Superior temporal gyrus (tissue), 1 donor: ENCODE measurements around the gene PLK2.

Source experiments
- DNase-seq: peaks from one replicate; pipeline ENCODE4 v3.0.0-alpha.2; 2016; ENCODE audit errors: extremely low spot score

Gene PLK2

DNA sequence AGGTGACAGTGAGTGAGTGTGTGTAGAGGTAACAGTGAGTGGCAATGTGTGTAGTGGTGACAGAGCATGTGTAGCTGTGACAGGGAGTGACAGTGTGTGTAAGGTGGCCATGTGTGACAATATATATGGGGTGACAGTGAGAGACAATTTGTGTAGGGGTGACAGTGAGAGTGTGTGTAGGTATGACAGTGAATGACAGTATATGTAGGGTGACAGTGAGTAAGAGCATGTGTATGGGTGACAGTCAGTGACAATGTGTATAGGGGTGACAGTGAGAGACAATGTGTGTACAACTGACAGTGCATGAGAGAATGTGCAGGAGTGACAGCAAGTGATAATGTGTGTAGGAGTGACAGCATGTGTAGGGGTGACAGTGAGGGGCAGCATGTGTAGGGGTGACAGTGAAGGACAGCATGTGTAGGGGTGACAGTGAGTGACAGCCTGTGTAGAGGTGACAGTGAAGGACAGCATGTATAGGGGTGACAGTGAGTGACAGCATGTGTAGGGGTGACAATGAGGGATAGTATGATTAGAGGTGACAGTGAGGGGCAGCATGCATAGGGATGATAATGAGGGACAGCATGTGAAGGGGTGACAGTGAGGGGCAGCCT is 21.3 kb upstream of the PLK2 start:
- DNase-seq, result no peak

DNA sequence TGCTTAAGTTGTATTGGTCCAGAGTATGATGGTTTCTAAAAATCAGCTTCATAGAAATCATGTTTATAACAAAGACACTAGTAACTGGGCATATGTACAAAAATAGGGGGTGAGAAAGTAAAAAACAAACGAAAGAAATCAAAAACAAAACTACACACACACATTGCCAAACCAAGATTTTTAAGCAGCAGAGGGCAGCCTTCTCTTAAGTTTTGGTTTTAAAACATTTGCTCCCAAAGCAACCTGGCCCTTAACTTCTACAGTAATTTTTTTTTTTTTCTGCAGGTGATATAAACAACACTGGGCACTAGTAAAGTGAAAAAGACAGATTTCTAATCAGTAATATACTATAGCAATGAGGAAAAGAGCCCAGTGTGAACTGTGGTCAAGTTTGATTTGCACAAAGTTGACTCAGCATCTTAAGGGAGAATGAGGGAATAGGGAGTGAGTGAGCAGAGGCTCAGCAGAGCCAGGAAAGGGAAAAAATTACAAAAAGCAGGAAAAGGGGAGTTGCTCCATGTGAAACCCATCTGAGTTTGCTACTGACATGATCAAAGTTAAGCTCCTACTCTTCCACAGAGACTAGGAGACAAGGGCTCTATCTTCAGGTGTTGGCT is 18.0 kb upstream of the PLK2 start:
- no peak for DNase-seq

DNA sequence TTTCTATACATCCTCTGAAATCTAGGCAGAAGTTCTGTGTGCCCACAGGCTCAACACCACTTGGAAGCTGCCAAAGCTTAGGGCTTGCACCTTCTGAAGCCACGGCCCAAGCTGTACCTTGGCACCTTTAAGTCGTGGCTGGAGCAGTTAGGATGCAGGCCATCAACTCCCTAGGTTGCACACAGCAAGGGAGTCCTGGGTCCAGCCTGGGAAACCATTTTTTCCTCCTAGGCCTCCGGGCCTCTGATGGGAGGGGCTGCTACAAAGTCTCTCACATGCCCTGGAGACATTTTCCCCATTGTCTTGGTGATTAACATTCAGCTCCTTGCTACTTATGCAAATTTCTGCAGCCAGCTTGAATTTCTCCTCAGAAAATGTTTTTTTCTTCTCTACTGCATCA is 15.5 kb upstream of the PLK2 start:
- DNase-seq, result no peak

DNA sequence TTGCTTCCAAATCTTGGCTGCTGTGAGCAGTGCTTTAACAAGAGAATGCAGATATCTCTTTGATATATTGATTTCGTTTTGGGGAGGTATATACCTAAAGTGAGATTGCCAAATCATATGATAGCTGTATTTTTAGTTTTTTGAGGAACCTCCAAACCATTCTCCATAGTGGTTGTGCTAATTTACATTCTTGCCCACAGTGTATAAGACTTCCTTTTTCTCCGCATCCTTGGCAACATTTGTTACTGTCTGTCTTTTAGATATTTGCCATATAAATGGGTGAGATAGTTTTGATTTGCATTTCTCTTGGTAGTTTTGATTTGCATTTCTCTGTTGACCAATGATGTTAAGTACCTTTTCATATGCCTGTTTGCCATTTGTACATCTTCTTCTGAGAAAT is 10.0 kb upstream of the PLK2 start:
- DNase-seq, result no peak

DNA sequence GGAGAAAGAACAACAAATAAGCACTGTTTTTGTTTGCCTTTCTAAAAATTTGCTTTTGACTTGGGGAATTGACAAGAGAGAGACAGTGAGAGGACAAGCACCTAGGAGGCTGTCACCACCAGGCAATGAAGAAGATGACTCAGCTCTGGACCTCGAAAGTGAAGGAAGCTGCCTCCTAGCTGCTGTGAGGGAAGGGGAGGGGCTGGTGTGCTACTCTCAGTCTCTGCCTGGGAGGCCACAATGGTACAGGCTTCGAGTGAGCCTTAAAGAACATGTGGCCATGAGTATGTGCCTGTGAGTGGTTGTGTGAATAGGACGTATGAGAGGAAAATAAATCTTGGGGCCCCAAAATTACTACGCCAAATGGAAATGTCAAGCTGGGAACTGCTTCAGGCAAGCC is 7.1 kb upstream of the PLK2 start:
- no peak for DNase-seq

DNA sequence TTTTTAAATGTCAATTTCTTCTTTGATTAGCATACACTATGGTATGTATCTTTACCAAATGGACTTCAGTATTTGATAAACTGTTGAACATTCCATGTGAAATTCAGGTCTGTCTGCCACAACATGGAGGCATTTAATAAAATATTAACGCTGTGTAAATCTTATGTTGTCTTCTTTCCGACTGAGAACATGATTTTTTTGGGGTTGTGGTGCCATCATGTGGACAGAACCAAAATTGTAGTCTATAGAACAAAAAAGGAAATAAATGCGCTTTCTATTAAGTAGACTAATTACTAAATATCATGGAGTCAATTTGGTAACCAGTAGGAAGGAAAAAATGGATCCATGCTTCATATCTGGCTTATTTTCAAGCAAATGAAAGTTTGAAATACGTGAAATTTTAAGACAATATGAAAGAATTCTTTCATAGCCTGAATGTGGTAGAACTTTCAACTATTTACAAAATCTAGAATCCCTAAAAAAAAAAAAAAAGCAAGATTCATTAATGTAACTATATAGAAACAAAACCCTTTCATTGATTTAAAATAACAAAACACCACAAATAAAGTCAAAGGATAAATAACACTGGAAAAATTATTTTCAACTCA is 2.8 kb upstream of the PLK2 start:
- peak; percentile 84 for DNase-seq

DNA sequence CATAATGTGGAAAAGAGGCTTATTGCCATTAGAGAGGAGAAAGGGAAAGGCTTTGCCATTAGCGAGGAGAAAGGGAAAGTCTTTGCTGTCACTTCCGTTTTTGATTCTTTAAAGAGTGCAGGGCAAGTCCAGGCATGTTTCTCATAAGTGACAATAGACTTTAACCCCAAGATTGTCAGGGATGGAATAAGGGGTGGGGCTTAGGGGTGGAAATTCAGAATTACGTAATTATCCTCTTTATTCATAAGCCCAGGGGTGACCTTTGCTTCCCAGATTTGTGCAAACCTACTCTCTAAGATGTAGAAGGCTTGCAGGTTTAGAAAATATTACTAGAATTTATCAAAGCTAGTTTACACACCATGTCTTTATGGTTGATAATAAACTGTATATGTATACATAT is 2.3 kb upstream of the PLK2 start:
- DNase-seq, result peak; percentile 21

DNA sequence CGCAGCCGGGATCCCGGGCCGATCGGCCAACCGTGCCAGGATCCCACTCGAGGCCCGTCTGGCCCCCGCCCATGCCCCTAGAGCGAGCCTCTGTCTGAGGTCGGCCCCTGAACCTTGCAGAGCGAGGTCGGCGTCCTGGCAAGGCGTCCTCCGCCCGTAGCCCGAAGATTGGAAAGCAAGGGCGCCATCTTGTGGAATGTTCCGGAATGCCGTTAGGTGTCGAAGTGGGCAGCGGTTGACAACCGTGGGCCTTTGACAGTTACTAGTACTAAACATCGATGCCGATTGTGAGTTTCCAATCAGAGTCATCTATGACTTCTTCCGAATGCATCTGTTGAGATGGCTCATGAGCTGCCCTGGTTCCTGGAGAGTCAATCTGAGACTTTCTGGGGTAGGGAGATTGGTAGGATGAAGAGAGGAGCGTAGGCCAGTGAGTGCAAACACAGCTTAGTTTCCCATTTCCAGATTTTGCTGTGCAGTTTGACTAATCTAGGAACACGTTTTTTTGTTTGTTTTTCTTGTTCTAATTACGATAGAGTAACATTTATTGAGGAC is 923 bp upstream of the PLK2 start:
- peak; percentile 97 for DNase-seq

DNA sequence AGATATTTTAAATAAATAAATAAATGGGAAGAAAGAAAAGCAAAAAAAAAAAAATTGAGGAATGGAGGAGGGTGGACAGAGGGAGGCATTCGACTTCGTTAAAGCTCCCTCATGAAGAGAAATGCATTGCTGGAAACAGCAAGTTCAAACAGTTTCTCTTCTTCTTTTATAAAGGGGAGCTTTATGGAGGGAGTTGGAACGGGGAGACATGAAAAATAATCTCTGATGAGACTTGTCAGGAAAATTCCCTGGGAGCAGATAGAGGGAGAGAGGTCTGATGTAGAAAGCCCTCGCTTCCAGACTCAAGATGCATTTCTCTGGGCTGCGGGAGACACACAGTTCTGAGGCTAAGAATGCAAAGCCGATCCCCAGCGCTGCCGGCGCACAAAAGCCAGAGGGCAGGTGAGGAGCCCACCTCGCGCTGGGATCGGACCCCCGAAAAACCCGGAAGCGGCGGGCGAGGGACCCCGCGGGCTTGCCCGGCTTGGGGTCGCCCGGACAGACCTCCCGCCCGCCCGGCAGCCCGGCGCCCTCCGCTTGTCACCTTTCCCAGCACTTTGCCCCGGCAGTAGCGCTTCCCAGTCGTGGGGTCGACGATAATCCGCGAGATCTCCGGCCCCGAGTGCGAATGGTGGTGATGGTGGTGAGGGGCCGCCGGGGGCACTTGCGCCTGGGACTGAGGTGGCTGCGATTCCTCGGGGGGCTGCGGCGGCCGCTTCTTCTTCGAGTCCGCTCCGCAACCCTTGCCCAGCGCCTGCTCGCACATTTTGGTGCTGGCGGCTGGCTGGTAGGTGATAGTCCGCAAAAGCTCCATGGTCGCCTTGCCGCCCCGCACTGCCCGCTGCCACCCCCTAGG is 512 bp downstream of the PLK2 start:
- peak; percentile 61 for DNase-seq

DNA sequence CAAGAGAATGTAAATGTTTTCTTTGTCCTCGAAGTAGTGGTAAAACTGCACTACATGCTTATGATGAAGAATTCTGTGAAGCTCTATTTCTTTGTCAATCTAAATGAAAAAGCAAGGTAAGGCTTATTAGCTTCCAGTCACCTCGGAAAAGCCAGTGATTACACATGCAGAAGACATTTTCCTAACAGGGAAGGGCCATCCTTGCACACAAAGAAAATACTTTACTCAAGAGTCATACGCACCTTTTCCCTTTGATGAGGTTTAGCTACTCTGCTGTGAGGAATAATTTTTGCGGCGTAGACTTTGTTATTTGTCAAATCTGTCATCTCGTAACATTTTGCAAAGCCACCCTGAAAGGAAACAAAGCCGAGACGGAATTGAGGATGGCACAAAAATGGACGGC is 1.1 kb downstream of the PLK2 start:
- DNase-seq, result peak; percentile 46

DNA sequence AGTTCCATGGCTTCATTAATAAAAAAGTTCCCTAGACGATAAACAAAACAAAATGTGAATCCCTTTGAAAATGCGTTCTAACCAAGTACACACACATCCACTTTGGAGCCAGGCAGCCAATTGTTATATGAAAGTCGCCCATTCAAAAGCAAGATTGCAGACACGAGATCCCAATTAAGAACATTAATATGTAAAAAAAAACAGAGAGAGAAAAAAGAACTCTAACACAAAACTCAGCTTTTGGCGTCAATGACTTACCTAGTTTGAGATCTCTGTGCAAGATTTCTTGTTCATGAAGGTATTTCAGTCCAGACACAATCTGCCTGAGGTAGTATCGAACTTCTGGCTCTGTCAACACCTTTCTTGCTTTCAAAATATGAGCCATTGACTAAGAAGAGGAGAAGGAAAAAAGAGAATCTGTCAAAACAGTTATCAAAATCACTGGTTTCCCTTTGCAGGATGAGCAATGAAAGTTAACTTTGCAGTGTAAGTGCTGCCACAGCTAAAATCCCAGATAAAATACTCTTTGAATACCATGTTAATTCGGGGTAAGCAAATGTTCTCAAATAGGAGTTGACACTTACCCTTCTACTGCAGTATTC is 1.6 kb downstream of the PLK2 start:
- DNase-seq, result peak; percentile 45

DNA sequence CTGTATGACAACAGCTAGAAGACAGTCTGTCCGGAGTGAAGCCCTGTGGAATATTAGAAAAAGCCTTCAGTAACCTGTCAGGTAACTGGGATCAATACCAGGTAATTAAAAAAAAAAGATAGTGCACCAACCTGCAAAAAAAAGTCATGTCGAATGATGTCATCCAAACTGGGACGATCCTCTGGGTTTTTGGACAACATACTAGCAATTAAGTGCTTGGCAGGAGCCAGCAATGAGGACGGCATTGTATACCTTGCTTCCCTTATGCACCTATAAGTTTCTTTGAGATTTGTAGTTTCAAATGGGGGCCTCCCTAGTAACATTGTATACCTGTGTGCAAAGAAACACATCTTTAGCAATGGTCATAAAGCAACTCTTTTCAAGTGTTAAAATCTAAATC is 2.8 kb downstream of the PLK2 start:
- DNase-seq, result no peak

DNA sequence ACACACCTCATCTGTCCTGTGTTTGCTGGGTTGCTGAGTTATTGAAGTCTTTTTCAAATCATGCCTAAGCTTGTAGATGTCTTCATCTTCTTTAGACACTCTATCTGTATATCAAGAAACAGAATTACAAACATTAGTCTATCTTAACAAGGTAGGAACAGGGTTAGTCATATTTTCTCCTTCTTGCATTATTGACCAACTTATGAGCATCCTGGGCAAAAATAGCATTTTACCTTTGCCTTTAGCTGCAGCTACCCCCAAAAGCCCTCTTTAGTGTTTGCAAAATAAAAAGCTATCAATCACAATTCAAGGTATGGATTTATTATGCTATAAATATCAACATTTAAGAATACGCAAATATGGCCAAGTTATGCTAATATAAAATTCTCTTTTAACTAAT is 3.4 kb downstream of the PLK2 start:
- DNase-seq, result no peak

DNA sequence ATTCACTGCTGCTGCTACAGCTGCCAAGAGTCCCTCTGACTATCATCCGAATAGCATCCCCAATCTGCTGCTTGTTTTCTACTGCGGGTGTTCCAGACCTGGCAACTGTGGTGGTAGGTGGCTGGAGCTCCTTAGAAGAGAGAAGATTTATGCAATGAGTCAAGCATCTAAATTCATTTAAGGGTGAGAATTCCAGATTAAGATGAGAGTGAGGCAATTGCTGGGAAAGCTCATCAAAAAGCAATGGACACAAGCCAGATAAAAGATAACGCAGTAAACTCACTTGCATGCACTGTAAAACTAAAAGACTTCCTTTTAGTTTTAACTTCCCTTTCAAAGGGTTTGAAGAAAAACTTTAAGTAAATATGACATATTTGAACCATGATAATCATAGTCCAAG is 3.9 kb downstream of the PLK2 start:
- DNase-seq, result peak; percentile 57

DNA sequence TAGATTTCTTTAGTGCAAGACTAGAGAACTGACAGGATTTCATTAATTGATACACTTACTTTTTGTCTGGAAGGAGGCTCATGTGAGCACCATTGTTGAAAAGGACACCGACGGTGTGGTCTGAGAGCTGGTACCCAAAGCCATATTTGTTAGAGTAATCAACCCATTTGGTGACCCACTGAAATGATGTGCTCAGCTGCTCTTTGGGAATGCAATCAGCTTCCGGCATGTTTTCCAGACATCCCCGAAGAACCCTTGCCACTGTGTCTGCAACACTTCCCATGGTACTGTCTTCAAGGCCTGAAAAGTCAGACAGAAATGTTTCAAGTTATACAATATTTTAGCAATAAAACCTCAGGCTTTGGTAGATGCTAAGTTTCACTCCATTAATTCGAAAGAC is 4.4 kb downstream of the PLK2 start:
- DNase-seq, result no peak

DNA sequence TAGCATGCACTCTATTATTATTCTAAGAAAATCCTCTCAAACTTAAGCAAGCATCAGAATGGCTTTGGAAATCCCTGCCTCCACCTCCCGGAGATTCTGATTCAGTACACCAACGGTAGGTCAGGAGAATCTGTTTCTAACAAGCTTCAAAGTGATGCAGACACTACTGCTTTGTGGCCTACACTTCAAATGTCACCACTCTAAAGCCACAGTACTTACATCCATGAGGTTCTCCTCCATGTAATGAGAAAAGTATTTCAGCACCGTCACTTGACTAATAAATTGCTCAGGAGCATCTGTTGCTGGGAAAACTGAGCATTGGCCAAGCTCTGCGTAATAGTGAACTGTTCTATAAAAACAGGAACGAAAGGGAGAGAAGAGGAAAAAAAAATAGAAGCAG is 4.8 kb downstream of the PLK2 start:
- no peak for DNase-seq

DNA sequence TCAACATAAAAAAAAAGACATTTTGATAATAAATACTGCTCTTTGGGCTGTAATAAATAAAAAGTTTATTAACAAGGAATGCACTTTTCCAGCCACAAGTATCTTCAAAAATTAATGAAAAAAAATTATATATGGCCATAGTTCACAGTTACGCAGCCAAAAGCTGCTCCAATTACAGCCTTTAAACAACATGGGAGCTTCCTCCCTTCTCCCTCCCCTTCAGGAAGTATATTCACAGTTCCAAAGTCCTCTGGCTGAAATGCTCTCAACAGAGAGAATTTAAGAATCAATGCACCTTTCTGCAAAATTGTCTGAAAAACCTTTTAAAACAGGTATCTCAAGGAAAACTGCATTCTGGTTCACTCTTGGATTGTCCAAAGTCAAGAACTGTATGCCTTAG is 5.9 kb downstream of the PLK2 start:
- no peak for DNase-seq

DNA sequence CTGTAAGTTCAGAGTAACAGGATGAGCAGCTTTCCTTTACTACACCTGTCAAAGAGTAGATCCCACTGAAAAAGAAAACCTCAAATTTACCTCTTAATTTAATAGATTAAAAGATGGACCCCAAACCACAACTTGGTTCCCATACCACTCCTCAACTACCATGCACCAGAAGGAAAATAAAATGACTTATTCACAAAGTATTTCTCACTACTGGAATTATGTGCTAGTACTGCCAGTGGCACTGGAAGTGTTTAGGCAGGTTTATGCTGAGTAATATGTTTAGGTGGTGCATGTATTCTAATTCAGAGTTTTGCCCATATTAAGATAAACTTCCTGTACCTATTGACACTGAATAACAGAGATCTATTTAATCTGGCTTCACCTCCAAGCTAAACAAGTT is 6.6 kb downstream of the PLK2 start:
- DNase-seq, result no peak

DNA sequence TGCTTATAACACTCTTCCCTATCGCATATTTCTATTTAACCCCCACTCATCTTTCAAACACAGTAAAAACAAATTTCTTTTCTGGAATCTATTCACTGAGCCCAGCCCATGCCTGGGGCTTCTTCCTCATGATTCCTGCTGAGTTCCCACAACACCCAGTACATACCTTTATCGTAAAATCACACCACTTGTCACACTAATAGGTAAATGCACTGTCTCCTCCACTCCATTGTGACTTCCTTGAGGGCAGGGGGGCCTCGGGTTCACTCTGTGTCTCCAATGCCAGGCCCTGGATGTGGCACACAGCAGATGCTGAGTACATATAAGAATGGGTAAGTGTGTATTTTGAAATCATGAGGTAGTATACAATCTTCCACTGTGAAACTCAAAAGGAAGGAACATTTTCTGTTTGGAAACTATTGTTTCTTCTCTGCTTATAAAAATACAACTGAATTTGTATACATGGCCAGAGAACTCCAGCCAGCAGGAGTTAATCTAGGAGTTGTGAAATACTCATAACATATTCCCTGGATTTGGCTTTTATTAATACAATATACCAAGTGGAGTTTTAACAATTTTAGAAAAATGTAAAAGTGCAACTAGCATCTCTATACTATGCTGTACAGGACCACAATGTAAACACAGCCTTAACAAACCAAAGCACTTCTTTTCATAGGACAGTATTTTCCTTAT is 7.2 kb downstream of the PLK2 start:
- DNase-seq, result no peak

DNA sequence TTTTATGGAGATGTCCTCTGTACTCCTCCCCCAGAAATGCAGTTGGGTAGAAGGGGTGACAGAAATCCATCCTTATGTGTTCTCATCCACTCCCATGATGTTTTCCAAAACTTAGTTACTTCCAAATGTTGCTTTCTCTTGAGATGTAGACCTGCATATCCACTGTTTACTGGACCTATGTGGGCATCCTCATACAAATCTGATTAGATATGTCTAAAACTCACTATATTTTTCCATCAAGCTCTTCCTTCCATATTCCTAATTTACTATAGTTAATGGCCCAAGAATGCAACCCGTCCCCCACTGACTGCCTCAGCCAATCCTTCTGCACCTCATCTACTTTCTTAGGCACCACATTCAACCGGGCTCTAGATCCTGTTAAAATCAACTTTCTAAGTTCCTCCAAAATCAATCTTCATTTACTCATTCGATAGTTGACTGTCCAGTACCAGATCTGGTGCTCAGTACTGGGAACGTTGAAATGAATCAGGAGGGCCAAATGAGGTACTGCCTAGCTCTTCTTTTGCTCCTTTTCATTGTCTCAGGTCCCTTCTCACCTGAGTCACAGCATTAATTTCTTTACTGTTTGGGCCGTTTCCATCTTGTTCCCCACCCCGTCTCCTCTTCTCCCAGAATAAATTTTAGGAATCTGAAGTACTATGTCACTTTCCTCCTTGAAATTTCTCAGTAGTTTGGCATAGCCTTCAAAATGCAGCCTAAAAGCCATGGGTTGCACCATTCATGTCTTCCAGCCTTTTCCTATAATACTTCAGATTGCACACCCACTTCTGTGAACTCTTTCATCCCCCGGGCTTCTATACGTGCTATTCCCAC is 7.9 kb downstream of the PLK2 start:
- DNase-seq, result no peak
